Smooth muscle cell (in vitro differentiated cells): ENCODE results near the gene ZNF57. TPM values are rescaled to one million over a fixed set of nuclear protein-coding genes. Genes with fewer than 3 reads are reported as not detected.

ENCODE experiments used
- DNase-seq: peaks from one replicate; lab custom pipeline; 2025; ENCODE audit not compliant: unreplicated experiment; lab: John Stamatoyannopoulos, UW
- H2AFZ ChIP-seq: fragments of 200-600 bp; sonication (generic); 2 replicates; pipeline ENCODE4 v1.6.0; 2016; ENCODE audit warnings: antibody characterized with exemption, low read depth, mild to moderate bottlenecking
- H3F3A ChIP-seq: fragments of 200-600 bp; sonication (generic); 2 replicates; pipeline ENCODE4 v1.6.0; 2017; ENCODE audit warnings: antibody characterized with exemption, low read depth
- H3K27ac ChIP-seq: fragments of 200-600 bp; sonication (generic); 2 replicates; pipeline ENCODE4 v1.5.1; 2016; ENCODE audit warnings: low read depth, mild to moderate bottlenecking
- H3K27me3 ChIP-seq: fragments of 200-600 bp; sonication (generic); 2 replicates; pipeline ENCODE4 v1.6.1; 2016; ENCODE audit warnings: low read depth, mild to moderate bottlenecking
- H3K36me3 ChIP-seq: fragments of 200-600 bp; sonication (generic); 2 replicates; pipeline ENCODE4 v1.5.1; 2016; ENCODE audit warnings: low read depth
- H3K4me1 ChIP-seq: fragments of 200-600 bp; sonication (generic); 2 replicates; pipeline ENCODE4 v1.5.1; 2016; ENCODE audit warnings: low read depth
- H3K4me2 ChIP-seq: fragments of 200-600 bp; sonication (generic); 2 replicates; pipeline ENCODE4 v1.6.0; 2016; ENCODE audit warnings: mild to moderate bottlenecking
- H3K4me3 ChIP-seq: fragments of 200-600 bp; sonication (generic); 2 replicates; pipeline ENCODE4 v1.5.1; 2016; ENCODE audit warnings: mild to moderate bottlenecking
- H3K79me2 ChIP-seq: fragments of 200-600 bp; sonication (generic); 2 replicates; pipeline ENCODE4 v1.6.0; 2016; ENCODE audit warnings: low read depth, mild to moderate bottlenecking
- H3K9ac ChIP-seq: fragments of 200-600 bp; sonication (generic); 2 replicates; pipeline ENCODE4 v1.6.0; 2016; ENCODE audit warnings: low read depth
- H3K9me3 ChIP-seq: fragments of 200-600 bp; sonication (generic); replicated peaks from 2 replicates; pipeline ENCODE4 v1.5.1; 2016; ENCODE audit warnings: low read depth
- H4K20me1 ChIP-seq: fragments of 200-600 bp; sonication (generic); 2 replicates; pipeline ENCODE4 v1.6.0; 2016; ENCODE audit warnings: low read depth
- WGBS: methylation state at CpG from one replicate; pipeline ENCODE4 v1.1.7; 2016; ENCODE audit warnings: low lambda C conversion rate; 5-methylcytosine and 5-hydroxymethylcytosine counted together
- polyA plus RNA-seq: library from polyadenylated mRNA; unstranded; fragments of >200 nt; fragmentation: Nextera tagmentation; extraction: Ambion mirVana; gene quantifications from 2 replicates; pipeline ENCODE4 v1.2.1, GENCODE V29; 2016
- total RNA-seq: library from RNA; depleted of rRNA; stranded (reverse); fragments of >200 nt; gene quantifications from 2 replicates; pipeline ENCODE4 v1.2.3, GENCODE V29; 2014
- TF ChIP-seq, protein P1 (sequence below): fragments of 200-600 bp; sonication (generic); IDR thresholded peaks from 2 replicates; pipeline ENCODE4 v1.5.1; 2017; ENCODE audit warnings: borderline replicate concordance, mild to moderate bottlenecking, antibody characterized with exemption; ENCODE audit not compliant: insufficient read depth, poor library complexity, severe bottlenecking

Gene ZNF57
- total and polyA plus RNA-seq, 2 experiments from 2014 or later = 0.40 to 1.2 TPM

DNA sequence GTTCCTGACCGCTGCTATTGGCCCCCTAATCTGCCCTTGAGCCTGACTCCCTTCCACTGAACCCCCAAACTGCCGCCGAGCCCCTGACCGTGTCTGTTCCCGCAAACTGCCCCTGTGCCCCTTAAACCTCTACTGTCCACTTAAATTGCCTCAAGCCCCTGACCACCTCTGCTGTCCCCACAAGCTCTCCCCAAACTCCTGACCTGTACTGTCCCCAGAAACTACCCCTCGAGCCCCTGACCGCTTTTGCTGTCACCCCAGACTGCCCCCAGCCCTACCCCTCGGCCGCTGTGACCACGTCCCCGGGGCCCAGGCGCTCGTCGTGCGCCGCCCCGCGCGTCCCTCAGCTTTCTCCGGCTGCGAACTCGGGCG is 43.7 kb downstream of the ZNF57 start:
- Histone ChIP-seq H3K9me3 (no peaks in the 10 kb centered on the region), H3K36me3 (peaks cover 3% of the 10 kb centered on the region), H3F3A (peaks cover 5% of the 10 kb centered on the region), H2AFZ (peak overlapping the region; percentile 88), H3K79me2 (peaks cover 12% of the 10 kb centered on the region), H3K4me2 (peak overlapping the region; percentile 95), H3K27ac (no peak overlapping the region), H3K4me3 (peak overlapping the region; percentile 94), H3K4me1 (peaks cover 4% of the 10 kb centered on the region), H3K9ac (peak overlapping the region; percentile 86), H3K27me3 (no peaks in the 10 kb centered on the region), H4K20me1 (no peaks in the 10 kb centered on the region)
- TF ChIP-seq, protein P1, sequence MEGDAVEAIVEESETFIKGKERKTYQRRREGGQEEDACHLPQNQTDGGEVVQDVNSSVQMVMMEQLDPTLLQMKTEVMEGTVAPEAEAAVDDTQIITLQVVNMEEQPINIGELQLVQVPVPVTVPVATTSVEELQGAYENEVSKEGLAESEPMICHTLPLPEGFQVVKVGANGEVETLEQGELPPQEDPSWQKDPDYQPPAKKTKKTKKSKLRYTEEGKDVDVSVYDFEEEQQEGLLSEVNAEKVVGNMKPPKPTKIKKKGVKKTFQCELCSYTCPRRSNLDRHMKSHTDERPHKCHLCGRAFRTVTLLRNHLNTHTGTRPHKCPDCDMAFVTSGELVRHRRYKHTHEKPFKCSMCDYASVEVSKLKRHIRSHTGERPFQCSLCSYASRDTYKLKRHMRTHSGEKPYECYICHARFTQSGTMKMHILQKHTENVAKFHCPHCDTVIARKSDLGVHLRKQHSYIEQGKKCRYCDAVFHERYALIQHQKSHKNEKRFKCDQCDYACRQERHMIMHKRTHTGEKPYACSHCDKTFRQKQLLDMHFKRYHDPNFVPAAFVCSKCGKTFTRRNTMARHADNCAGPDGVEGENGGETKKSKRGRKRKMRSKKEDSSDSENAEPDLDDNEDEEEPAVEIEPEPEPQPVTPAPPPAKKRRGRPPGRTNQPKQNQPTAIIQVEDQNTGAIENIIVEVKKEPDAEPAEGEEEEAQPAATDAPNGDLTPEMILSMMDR = no peak
- WGBS = 17% methylated on average over 7 of the region's 23 CpGs
- no peak for DNase-seq

DNA sequence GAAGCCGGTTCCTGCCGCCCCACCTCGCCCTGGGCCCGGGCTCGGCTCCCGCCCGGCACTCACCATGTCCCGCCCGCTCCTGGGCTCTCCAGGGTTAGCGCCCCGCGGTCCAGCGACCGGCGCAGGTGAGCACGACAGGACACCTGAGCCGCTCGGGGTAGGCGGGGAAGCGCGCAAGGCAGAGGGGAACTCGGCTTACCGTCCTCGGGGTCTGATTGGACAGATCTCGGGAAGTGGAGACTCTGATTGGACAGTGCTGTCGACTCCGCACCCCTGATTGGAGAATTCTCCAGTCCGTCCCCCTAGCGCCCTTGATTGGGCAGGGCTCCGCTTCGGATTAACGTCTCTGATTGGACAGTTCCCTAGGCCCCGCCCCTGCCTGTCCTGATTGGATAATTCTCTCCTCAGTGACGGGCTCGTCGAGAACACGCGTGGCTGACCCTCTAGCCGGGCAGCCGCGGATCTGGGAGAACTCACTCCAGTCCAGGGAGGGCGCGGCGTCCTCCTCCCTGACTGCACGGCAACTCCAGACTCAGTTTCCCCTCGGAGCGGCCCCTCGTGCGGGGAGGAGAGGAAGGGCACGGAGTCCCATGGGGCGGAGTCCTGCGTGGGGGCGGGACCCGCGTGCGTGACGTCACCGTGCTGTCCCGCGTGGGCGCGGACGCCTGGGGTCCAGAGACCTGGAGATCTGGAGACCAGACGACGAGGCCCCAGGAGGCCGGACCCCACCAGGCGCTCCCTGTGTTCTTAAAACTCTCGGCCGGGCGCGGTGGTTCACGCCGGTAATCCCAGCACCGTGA is 44.2 kb downstream of the ZNF57 start, which contains the start of gene ZNF77:
ZNF77 (minus strand) TSS at position 197 of the 800 bp plus-strand sequence; CDS start at position 66, 131 bp downstream.
- H3F3A ChIP-seq = peaks cover 5% of the 10 kb centered on the region
- peak within 1 kb of the TSS; percentile 95 for H3K4me2 ChIP-seq
- H4K20me1 ChIP-seq = no peaks in the 10 kb centered on the region
- H2AFZ ChIP-seq = peak within 1 kb of the TSS; percentile 95
- no peaks in the 10 kb centered on the region for H3K9me3 ChIP-seq
- WGBS = 8% methylated on average over 59 of the region's 74 CpGs
- peak within 1 kb of the TSS; percentile 94 for H3K4me3 ChIP-seq
- H3K27me3 ChIP-seq = no peaks in the 10 kb centered on the region
- peaks cover 9% of the 10 kb centered on the region for H3K4me1 ChIP-seq
- peak within 1 kb of the TSS; percentile 86 for H3K9ac ChIP-seq
- peak; percentile 91 for DNase-seq
- H3K79me2 ChIP-seq = peaks cover 18% of the 10 kb centered on the region
- TF ChIP-seq, protein P1 = no peak
- no peaks in the 10 kb centered on the region for H3K36me3 ChIP-seq
- H3K27ac ChIP-seq = peak within 1 kb of the TSS; percentile 86

DNA sequence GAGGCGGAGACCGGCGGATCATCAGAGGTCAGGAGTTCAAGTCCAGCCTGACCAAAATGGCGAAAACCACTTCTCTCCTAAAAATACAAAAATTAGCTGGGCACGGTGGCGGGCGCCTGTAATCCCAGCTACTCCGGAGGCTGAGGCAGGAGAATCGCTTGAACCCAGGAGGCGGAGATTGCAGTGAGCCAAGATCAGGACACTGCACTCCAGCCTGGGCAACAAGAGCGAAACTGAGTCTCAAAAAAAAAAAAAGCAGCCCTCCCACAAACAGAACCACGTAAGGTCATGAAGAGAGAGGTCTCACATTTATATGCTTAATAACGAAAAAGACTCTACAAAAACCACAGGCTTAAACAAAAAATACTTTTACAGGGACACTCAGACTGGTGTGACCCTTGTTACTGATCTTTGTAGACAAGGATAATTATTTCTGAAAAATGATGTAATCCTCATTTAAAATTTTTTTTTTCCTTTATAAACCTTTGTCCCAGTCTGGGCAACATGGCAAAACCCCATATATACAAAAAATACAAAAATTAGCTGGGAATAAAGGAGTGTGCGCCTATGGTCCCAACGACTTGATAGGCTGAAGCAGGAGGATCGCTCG is 45.0 kb downstream of the ZNF57 start:
- Histone ChIP-seq H3F3A (peaks cover 5% of the 10 kb centered on the region), H3K4me1 (peaks cover 9% of the 10 kb centered on the region), H3K36me3 (no peaks in the 10 kb centered on the region), H2AFZ (peak overlapping the region; percentile 95), H3K9me3 (no peaks in the 10 kb centered on the region), H3K27ac (peak overlapping the region; percentile 86), H3K4me2 (peak overlapping the region; percentile 85), H3K27me3 (no peaks in the 10 kb centered on the region), H4K20me1 (no peaks in the 10 kb centered on the region), H3K79me2 (peaks cover 21% of the 10 kb centered on the region), H3K4me3 (peak overlapping the region; percentile 94), H3K9ac (peak overlapping the region; percentile 81)
- no peak for DNase-seq
- WGBS = 63% methylated on average over 17 of the region's 17 CpGs
- TF ChIP-seq, protein P1 = no peak
